ENCODE results near the gene VAV2. TPM values are rescaled to one million over a fixed set of nuclear protein-coding genes. Genes with fewer than 3 reads are reported as not detected.

VAV2 gene
- total RNA-seq, 1 experiment from 2014 or later = 30.7 TPM

DNA sequence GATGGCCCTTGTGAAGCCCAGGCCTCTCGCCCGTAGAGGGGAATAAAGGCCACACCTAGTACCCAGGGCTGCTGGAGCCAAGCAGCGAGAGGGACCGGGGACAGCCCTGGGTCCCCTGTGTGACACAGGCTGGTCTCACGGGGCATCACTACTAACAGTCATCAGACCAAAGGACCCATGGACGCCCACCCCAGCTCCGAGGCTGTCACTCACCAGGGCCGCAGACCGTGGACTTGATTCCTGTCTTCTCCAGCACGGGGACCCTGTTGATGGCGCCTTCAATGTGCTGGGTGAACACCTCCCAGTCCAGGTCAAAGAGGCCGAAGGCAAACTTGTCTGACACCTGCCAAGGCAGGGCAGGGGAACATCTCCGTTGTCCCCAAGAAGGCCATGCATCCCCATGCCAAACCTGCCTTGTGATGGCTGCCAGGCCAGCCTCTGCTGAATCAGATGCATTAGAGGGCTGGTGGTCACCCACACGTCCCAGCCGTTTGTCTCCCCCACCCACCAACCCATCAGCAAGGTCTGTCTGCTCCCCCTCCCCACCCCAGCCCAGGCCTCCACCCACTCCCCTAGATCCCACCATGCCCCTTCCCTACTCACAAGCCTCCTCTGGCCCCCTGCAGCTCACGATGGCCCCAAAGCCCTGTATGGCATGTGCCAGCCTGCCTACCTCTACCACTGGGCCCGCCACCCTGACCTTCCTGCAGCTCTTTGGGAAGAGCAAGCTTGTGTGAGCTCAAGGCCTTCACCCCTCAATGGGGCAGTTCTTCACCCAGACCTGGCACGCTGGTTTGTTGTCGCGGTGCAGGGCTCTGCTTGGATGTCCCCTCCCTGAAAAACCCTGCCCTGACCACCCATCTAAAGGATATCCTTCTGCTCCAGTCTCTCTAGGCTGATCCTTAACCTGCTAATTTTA is 274.8 kb downstream of the VAV2 start:
- intact Hi-C loops (cut with micrococcal nuclease; ENCODE audit: unreplicated experiment) = no loop called here
- no peak for DNase-seq
- Mint-ChIP-seq H3K4me3 (ENCODE audit: low read depth, unreplicated experiment) (no peak overlapping the region), H3K4me1 (ENCODE audit: low read depth, unreplicated experiment) (peaks cover 8% of the 10 kb centered on the region), H3K36me3 (ENCODE audit: insufficient read depth, unreplicated experiment) (peaks cover 8% of the 10 kb centered on the region), H3K27me3 (ENCODE audit: unreplicated experiment) (peaks cover 78% of the 10 kb centered on the region), H3K27ac (ENCODE audit: unreplicated experiment) (no peak overlapping the region), H3K9me3 (ENCODE audit: low read depth, unreplicated experiment) (no peaks in the 10 kb centered on the region)
- CTCF ChIA-PET = no interaction called here
- TF ChIP-seq, protein P1, sequence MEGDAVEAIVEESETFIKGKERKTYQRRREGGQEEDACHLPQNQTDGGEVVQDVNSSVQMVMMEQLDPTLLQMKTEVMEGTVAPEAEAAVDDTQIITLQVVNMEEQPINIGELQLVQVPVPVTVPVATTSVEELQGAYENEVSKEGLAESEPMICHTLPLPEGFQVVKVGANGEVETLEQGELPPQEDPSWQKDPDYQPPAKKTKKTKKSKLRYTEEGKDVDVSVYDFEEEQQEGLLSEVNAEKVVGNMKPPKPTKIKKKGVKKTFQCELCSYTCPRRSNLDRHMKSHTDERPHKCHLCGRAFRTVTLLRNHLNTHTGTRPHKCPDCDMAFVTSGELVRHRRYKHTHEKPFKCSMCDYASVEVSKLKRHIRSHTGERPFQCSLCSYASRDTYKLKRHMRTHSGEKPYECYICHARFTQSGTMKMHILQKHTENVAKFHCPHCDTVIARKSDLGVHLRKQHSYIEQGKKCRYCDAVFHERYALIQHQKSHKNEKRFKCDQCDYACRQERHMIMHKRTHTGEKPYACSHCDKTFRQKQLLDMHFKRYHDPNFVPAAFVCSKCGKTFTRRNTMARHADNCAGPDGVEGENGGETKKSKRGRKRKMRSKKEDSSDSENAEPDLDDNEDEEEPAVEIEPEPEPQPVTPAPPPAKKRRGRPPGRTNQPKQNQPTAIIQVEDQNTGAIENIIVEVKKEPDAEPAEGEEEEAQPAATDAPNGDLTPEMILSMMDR (IDR thresholded peaks at IDR 0.05; ENCODE audit: unreplicated experiment) = no peak
- no TSS peak for BruUV-seq (replicated peaks)

DNA sequence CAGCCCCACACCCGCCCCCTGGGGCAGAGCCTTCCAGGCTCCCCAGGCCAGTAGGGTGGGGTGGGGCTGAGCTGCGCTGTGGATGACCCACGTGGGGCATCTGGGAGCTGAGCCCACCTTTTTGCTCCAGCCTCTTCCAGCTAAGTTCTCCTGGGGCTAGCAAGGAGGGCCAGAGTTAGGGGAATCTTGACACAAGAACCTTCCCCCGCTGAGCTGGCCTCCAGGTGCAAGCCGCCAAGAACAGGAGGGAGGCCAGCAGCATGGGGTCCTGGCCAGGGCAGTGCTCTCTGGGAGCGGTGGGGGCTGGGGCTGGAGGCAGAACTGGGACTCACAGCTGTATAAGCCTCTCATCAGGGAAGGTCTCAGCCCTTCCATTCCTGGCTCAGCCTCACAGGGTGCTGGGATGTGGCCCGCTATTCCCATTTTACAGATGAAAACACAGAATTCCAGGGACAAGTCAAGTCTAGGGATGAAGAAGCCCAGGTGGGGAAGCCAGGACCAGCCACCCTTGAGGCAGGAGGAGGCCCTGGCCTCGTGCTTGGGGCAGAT is 275.5 kb downstream of the VAV2 start:
- intact Hi-C loops (cut with micrococcal nuclease; ENCODE audit: unreplicated experiment) = no loop called here
- H3K9me3 Mint-ChIP-seq (ENCODE audit: low read depth, unreplicated experiment) = no peaks in the 10 kb centered on the region
- peaks cover 8% of the 10 kb centered on the region for H3K36me3 Mint-ChIP-seq (ENCODE audit: insufficient read depth, unreplicated experiment)
- H3K4me1 Mint-ChIP-seq (ENCODE audit: low read depth, unreplicated experiment) = peaks cover 8% of the 10 kb centered on the region
- peaks cover 71% of the 10 kb centered on the region for H3K27me3 Mint-ChIP-seq (ENCODE audit: unreplicated experiment)
- CTCF ChIA-PET = no interaction called here
- DNase-seq = no peak
- BruUV-seq (replicated peaks) = no TSS peak
- no peak overlapping the region for H3K4me3 Mint-ChIP-seq (ENCODE audit: low read depth, unreplicated experiment)
- no peak overlapping the region for H3K27ac Mint-ChIP-seq (ENCODE audit: unreplicated experiment)
- TF ChIP-seq, protein P1 (IDR thresholded peaks at IDR 0.05; ENCODE audit: unreplicated experiment) = no peak

DNA sequence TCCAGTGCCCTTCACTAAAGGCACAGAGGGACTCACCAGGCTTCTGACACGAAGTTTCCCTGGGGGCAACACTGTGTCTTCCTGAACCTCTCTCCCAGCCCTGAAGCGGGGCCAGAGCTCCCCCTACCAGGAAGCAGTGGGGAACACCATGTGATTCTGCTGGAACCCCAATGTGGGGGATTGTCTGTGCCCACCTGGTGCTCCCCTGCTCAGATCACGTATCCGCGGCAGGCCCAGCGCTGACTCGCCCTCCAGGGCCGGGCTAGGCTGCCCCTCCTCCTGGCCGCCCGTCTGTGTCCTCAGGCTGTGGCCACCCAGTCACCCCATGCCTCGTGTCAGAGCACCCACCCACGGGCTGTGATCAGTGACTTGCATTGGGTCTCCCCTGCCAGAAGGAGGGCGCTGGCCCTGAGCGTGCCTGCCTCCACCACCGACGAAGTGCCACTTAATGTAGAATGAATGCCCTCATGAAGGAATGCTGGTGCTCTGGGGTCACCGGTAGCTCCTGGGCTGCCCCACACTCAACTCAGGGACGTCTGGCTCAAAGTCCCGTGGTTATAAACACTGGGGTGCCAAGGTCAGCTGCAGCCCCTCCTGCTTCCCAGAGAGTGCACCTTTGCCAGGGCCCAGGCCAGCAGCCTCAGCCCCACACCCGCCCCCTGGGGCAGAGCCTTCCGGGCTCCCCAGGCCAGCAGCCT is 276.1 kb downstream of the VAV2 start:
- CTCF ChIA-PET = interaction anchor here (0.6 to 1.0 kb wide), 2 partner anchors 37 to 317 kb away, joined by 3 read pairs; no protein-coding TSS in a partner anchor
- DNase-seq = no peak
- no peak overlapping the region for H3K27ac Mint-ChIP-seq (ENCODE audit: unreplicated experiment)
- H3K9me3 Mint-ChIP-seq (ENCODE audit: low read depth, unreplicated experiment) = no peaks in the 10 kb centered on the region
- BruUV-seq (replicated peaks) = no TSS peak
- H3K27me3 Mint-ChIP-seq (ENCODE audit: unreplicated experiment) = peaks cover 64% of the 10 kb centered on the region
- peaks cover 8% of the 10 kb centered on the region for H3K4me1 Mint-ChIP-seq (ENCODE audit: low read depth, unreplicated experiment)
- TF ChIP-seq, protein P1 (IDR thresholded peaks at IDR 0.05; ENCODE audit: unreplicated experiment) = peak; percentile 28
- intact Hi-C loops (cut with micrococcal nuclease; ENCODE audit: unreplicated experiment) = no loop called here
- H3K36me3 Mint-ChIP-seq (ENCODE audit: insufficient read depth, unreplicated experiment) = peaks cover 8% of the 10 kb centered on the region
- no peak overlapping the region for H3K4me3 Mint-ChIP-seq (ENCODE audit: low read depth, unreplicated experiment)

DNA sequence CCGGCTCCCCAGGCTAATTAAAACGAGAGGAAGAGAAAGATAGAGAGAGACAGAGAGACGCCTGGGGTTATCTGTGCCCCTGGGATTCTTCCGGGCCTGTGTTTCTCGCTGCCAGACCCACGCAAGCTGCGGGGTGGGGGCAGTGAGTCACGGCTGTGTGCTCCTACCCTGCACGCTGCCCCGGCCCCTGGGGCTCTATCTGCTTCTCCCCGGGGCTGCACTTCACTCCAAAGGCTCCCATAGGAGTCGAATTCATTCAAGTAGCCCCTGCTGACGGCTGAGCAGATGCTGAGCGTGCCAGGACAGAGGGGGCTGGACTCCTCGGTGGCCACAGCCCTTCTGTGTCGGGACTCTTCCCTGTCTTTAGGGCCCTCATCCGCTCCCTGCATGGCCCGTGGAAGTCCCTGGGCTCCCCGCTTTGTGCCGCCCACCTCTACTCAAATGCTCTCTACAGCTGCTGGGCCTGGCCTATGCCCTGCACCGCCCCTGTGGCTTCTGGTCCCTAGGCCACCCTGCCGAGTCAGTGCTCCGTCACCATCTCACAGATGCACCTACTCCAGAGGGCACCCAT is 276.7 kb downstream of the VAV2 start:
- peaks cover 58% of the 10 kb centered on the region for H3K27me3 Mint-ChIP-seq (ENCODE audit: unreplicated experiment)
- intact Hi-C loops (cut with micrococcal nuclease; ENCODE audit: unreplicated experiment) = no loop called here
- DNase-seq = no peak
- no peak overlapping the region for H3K27ac Mint-ChIP-seq (ENCODE audit: unreplicated experiment)
- CTCF ChIA-PET = interaction anchor here (0.6 to 1.0 kb wide), 2 partner anchors 36 to 318 kb away, joined by 3 read pairs; no protein-coding TSS in a partner anchor
- no peaks in the 10 kb centered on the region for H3K9me3 Mint-ChIP-seq (ENCODE audit: low read depth, unreplicated experiment)
- H3K4me1 Mint-ChIP-seq (ENCODE audit: low read depth, unreplicated experiment) = peaks cover 8% of the 10 kb centered on the region
- peaks cover 8% of the 10 kb centered on the region for H3K36me3 Mint-ChIP-seq (ENCODE audit: insufficient read depth, unreplicated experiment)
- H3K4me3 Mint-ChIP-seq (ENCODE audit: low read depth, unreplicated experiment) = no peak overlapping the region
- TF ChIP-seq, protein P1 (IDR thresholded peaks at IDR 0.05; ENCODE audit: unreplicated experiment) = no peak
- BruUV-seq (replicated peaks) = no TSS peak

All from Calu3 (cell line).